Tibial nerve (tissue), 4 donors: Measurements from ENCODE around the gene DDA1. TPM values are rescaled to one million over a fixed set of nuclear protein-coding genes. Genes with fewer than 3 reads are reported as not detected.

Source experiments
- DNase-seq, 2 donors: peaks; one replicate each; pipeline ENCODE4 v3.0.0-alpha.2; 2019; ENCODE audit warnings: low spot score in 2 of 2
- H3K27ac ChIP-seq, 4 donors: fragments of 200-600 bp; sonication (generic) in 3 of 4; one replicate each; pipeline ENCODE4 v1.5.1; 2017 to 2019; ENCODE audit warnings: mild to moderate bottlenecking in 1 of 4
- H3K27me3 ChIP-seq, 2 donors: fragments of 200-600 bp; sonication (generic) in 1 of 2; one replicate each; pipeline versions ENCODE4 v1.5.1 to v1.6.0; 2017 to 2019
- H3K36me3 ChIP-seq, 3 donors: fragments of 200-600 bp; sonication (generic); one replicate each; pipeline ENCODE4 v1.5.1; 2018 to 2019
- H3K4me1 ChIP-seq, 4 donors: fragments of 200-600 bp; sonication (generic) in 3 of 4; one replicate each; pipeline ENCODE4 v1.5.1; 2017 to 2019
- H3K4me3 ChIP-seq, 4 donors: fragments of 200-600 bp; sonication (generic) in 3 of 4; one replicate each; pipeline ENCODE4 v1.5.1; 2017 to 2019; ENCODE audit warnings: mild to moderate bottlenecking in 1 of 4, moderate library complexity in 1 of 4
- H3K9me3 ChIP-seq, 4 donors: fragments of 200-600 bp; sonication (generic) in 3 of 4; one replicate each; pipeline ENCODE4 v1.5.1; 2017 to 2019
- EP300 ChIP-seq, 2 donors: sonication (generic); formaldehyde crosslinking; IDR thresholded peaks; one replicate each; pipeline ENCODE4 v1.6.1; 2017; ENCODE audit warnings: antibody characterized with exemption in 2 of 2, mild to moderate bottlenecking in 1 of 2
- POLR2A ChIP-seq, 2 donors: fragments of 450-650 bp; IDR thresholded peaks; one replicate each; pipeline ENCODE4 v1.6.1; 2017; ENCODE audit warnings: antibody characterized with exemption in 2 of 2, mild to moderate bottlenecking in 2 of 2, moderate library complexity in 2 of 2
- WGBS, 2 donors: methylation state at CpG; one replicate each; pipeline ENCODE4 v1.1.5; 2018; 5-methylcytosine and 5-hydroxymethylcytosine counted together
- total RNA-seq, 4 donors: library from RNA; depleted of rRNA; stranded (reverse); fragments of >200 nt; gene quantifications; one replicate each; pipeline ENCODE4 v1.1.0, GENCODE V29; 2016
- TF ChIP-seq, protein P1 (sequence below), 5 experiments: fragments of 200-600 bp in 3 of 5; fragments of 450-650 bp in 2 of 5; sonication (generic) in 3 of 5; IDR thresholded peaks; one replicate each; pipeline ENCODE4 v1.5.1; 2016 to 2019; ENCODE audit warnings: antibody characterized with exemption in 5 of 5, mild to moderate bottlenecking in 3 of 5, moderate library complexity in 2 of 5

The DDA1 gene
- total RNA-seq, 4 donors from 2014 or later: 5.7 to 14.7 (median 7.8) TPM

- no peak for DNase-seq
- peaks cover 0 to 52% (median 9%) of the 10 kb centered on the region in 3 donors for H3K36me3 ChIP-seq
- WGBS, 2 donors: 75 to 82% methylated on average over 15 of the region's 20 CpGs
- no peak overlapping the region for H3K4me3 ChIP-seq
- TF ChIP-seq, protein P1, sequence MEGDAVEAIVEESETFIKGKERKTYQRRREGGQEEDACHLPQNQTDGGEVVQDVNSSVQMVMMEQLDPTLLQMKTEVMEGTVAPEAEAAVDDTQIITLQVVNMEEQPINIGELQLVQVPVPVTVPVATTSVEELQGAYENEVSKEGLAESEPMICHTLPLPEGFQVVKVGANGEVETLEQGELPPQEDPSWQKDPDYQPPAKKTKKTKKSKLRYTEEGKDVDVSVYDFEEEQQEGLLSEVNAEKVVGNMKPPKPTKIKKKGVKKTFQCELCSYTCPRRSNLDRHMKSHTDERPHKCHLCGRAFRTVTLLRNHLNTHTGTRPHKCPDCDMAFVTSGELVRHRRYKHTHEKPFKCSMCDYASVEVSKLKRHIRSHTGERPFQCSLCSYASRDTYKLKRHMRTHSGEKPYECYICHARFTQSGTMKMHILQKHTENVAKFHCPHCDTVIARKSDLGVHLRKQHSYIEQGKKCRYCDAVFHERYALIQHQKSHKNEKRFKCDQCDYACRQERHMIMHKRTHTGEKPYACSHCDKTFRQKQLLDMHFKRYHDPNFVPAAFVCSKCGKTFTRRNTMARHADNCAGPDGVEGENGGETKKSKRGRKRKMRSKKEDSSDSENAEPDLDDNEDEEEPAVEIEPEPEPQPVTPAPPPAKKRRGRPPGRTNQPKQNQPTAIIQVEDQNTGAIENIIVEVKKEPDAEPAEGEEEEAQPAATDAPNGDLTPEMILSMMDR (IDR thresholded peaks at IDR 0.05): no peak
- no peak for TF ChIP-seq EP300 (IDR thresholded peaks at IDR 0.05)
- no peak for TF ChIP-seq POLR2A (IDR thresholded peaks at IDR 0.05)
- H3K9me3 ChIP-seq: no peaks in the 10 kb centered on the region
- no peak overlapping the region for H3K27ac ChIP-seq
- peaks cover 0 to 38% (median 11%) of the 10 kb centered on the region in 4 donors for H3K4me1 ChIP-seq
- H3K27me3 ChIP-seq: no peaks in the 10 kb centered on the region
Observed at GRCh38 chr19:17312189-17313113, 3.1 kb downstream of the DDA1 start.

GRCh38 chr19:17314007-17314593 is 4.7 kb downstream of the DDA1 start:
- DNase-seq: no peak
- Histone ChIP-seq H3K4me1 (peaks cover 0 to 30% (median 11%) of the 10 kb centered on the region in 4 donors), H3K27ac (no peak overlapping the region), H3K36me3 (peaks cover 0 to 68% (median 9%) of the 10 kb centered on the region in 3 donors), H3K9me3 (no peaks in the 10 kb centered on the region), H3K27me3 (no peaks in the 10 kb centered on the region), H3K4me3 (no peak overlapping the region)
- no peak for TF ChIP-seq EP300 (IDR thresholded peaks at IDR 0.05)
- TF ChIP-seq POLR2A (IDR thresholded peaks at IDR 0.05): no peak
- 89 to 94% methylated on average over 14 to 18 of the region's 19 CpGs for WGBS, 2 donors

- TF ChIP-seq, protein P1 (IDR thresholded peaks at IDR 0.05): no peak
- TF ChIP-seq EP300 (IDR thresholded peaks at IDR 0.05): no peak
- no peak for TF ChIP-seq POLR2A (IDR thresholded peaks at IDR 0.05)
- Histone ChIP-seq H3K36me3 (peaks cover 0 to 84% (median 21%) of the 10 kb centered on the region in 3 donors), H3K4me1 (peaks cover 0 to 17% (median 9%) of the 10 kb centered on the region in 4 donors), H3K4me3 (no peak overlapping the region), H3K9me3 (no peaks in the 10 kb centered on the region), H3K27ac (no peak overlapping the region), H3K27me3 (no peaks in the 10 kb centered on the region)
- WGBS, 2 donors: 69 to 75% methylated on average over 6 of the region's 6 CpGs
- DNase-seq: no peak
Observed at GRCh38 chr19:17318966-17319365, 9.6 kb downstream of the DDA1 start.

GRCh38 chr19:17319473-17320238 is 10.3 kb downstream of the DDA1 start:
- DNase-seq: no peak
- Histone ChIP-seq H3K4me3 (no peak overlapping the region), H3K36me3 (peaks cover 0 to 83% (median 21%) of the 10 kb centered on the region in 3 donors), H3K27me3 (no peaks in the 10 kb centered on the region), H3K9me3 (no peaks in the 10 kb centered on the region), H3K4me1 (peaks cover 0 to 23% (median 14%) of the 10 kb centered on the region in 4 donors), H3K27ac (no peak overlapping the region)
- WGBS, 2 donors: 88 to 90% methylated on average over 40 of the region's 40 CpGs
- TF ChIP-seq, protein P1 (IDR thresholded peaks at IDR 0.05): no peak
- TF ChIP-seq POLR2A (IDR thresholded peaks at IDR 0.05) (no peak), EP300 (IDR thresholded peaks at IDR 0.05) (no peak)

DNA sequence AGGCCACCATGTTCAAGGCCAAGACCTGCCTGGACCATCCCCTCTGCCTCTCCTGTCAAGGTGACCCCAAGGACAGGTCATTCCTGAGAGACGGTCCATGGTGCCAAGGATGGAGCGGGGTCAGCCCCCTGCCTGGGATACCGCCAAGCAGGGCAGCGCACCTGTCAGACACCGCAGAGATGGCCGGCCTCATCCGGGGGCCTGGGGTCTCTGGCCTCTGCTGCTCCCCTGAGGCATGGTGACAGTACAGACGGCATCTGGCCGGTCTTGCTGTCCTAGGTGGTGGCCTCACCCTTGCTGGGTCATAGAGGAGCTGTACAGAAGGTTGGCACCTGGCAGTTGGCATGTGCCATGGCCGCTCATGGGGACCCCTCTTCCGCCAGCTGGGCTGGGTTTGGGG is 11.1 kb downstream of the DDA1 start:
- peaks cover 0 to 87% (median 18%) of the 10 kb centered on the region in 3 donors for H3K36me3 ChIP-seq
- WGBS, 2 donors: 83 to 90% methylated on average over 2 to 9 of the region's 11 CpGs
- no peak for DNase-seq

More for the DNA sequence above, 11.1 kb downstream of the DDA1 start:
- no peak for TF ChIP-seq EP300 (IDR thresholded peaks at IDR 0.05)
- TF ChIP-seq, protein P1 (IDR thresholded peaks at IDR 0.05): no peak
- TF ChIP-seq POLR2A (IDR thresholded peaks at IDR 0.05): no peak
- Histone ChIP-seq H3K9me3 (no peaks in the 10 kb centered on the region), H3K4me1 (peaks cover 0 to 29% (median 17%) of the 10 kb centered on the region in 4 donors), H3K4me3 (no peak overlapping the region), H3K27me3 (no peaks in the 10 kb centered on the region), H3K27ac (no peak overlapping the region)
